Subcutaneous adipose tissue (tissue), 4 donors: ENCODE results near the gene DUSP1. TPM values are rescaled to one million over a fixed set of nuclear protein-coding genes. Genes with fewer than 3 reads are reported as not detected.

Experiments used
- CTCF ChIP-seq: fragments of 450-650 bp; IDR thresholded peaks from one replicate; pipeline ENCODE4 v1.5.1; 2016; ENCODE audit warnings: low read depth, mild to moderate bottlenecking, control low read depth, antibody characterized with exemption, moderate library complexity
- total RNA-seq, 4 donors: library from RNA; depleted of rRNA; stranded (reverse); fragments of >200 nt; gene quantifications; one replicate each; pipeline ENCODE4 v1.1.0, GENCODE V29; 2016

DUSP1 gene
- total RNA-seq, 4 donors from 2014 or later = 742 to 1,576 (median 1,059) TPM

GRCh38 chr5:172789687-172790495, 18.9 kb upstream of the DUSP1 start:
- no peak for TF ChIP-seq CTCF

DNA sequence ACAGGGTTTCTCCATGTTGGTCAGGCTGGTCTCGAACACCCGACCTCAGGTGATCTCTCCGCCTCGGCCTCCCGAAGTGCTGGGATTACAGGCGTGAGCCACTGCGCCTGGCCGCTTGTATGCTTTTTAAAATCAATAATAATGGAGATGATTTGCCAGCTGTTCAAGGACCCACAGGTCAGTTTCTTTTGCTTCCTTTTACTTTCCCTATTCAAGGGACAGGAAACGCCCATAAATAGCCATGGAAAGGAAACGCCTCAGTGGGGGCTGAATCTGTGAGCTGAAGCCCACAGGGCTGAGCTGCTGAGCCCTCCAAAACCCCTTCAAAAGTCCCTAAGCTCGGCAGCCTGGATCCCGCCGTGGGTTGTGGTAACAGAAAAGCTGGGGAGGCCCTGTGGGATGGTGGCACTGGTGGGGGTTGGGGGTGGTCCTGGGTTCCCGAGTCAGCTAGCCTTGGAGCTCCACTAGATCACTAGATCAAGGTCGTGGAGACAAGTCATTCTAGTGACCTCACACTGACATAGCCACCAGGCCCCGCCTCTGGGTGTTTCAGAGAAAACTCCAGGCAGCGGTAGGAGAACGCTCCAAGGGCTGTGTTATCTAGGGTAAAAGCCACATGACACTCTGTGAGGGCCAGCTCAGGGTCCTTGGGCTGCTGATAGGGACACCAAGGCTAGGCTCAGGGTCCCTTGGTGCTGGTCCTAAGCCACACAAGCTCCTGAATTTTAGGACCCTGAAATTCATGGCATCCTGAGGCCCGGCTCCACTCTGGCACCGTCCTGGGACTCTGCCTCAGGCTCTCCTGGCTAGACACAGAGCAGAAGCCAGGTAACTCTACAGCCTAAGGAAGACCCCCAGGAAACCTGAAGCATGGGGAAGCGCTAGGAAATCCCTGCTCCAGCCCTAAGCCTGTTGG, 18.0 kb upstream of the DUSP1 start:
- TF ChIP-seq CTCF = no peak

- TF ChIP-seq CTCF = no peak
Observed at GRCh38 chr5:172786736-172787462, 15.9 kb upstream of the DUSP1 start.

DNA sequence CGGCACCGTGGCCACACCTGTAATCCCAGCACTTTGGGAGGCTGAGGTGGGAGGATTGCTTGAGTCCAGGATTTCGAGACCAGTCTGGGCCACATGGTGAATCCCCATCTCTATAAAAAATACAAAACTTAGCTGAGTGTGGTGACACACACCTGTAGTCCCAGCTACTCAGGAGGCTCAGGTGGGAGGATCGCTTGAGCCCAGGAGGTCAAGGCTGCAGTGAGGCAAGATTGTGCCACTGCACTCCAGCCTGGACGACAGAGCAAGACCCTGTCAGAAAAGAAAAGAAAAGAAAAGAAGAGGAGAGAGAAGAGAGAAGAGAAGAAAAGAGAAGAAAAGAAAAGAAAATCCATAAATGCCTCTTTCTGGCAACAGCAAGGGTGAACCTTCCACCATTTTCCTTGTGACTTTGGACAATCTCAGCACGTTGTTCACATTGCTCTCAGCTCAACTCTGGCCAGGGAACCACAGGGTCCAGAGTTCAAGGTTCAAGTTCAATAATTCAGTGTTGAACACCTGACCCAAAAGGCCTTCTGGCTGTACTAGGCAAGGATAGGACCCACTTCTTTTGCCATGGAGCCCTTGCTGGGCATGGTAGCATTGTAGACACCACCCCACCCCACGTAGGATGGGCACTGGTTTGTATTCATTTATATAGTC, 14.6 kb upstream of the DUSP1 start:
- TF ChIP-seq CTCF = no peak

DNA sequence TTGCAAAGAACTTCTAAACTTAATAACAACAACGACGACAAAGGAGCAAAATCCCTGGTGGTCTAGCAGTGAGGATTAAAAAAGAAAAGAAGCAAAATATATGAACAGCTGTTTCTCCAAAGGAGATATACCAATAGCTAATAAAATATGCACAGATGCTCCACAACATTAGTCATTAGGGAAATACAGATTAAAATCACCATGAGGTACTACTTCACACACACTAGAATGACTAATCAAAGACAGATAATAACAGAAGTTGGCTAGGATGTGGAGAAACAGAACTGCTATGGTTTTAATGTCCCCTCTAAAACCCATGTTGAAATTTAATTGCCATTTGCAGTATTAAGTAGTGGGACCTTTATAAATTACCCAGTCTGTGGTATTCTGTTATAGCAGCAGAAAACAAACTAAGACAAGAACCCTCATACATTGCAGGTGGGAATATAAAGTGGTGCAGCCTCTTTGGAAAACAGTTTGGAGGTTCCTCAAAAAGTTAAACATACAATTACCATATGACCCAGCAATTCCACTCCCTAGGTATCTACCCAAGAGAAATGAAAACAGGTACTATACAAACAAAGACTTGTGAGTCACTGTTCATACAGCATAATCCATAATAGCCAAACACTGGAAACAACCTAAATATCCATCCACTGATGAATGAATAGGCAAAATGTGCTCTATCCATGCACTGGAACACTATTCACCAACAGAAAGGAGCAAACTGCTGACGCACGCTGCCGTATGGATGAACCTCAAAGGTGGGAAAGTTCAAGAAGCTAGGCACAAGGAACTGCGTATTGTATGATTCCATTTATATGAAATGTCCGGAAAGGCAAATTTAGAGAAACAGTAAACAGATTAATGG, 11.4 kb upstream of the DUSP1 start:
- no peak for TF ChIP-seq CTCF

- no peak for TF ChIP-seq CTCF
Observed at GRCh38 chr5:172779691-172780341, 8.8 kb upstream of the DUSP1 start.
